Thyroid gland (tissue), 4 donors: ENCODE data around the gene EIF2B1.

ENCODE experiments used
- POLR2A ChIP-seq, 2 donors: fragments of 450-650 bp; IDR thresholded peaks; one replicate each; pipeline ENCODE4 v1.6.1; 2017; ENCODE audit warnings: antibody characterized with exemption in 2 of 2, mild to moderate bottlenecking in 2 of 2, moderate library complexity in 1 of 2
- TF ChIP-seq, protein P1 (sequence below), 6 experiments: fragments of 200-600 bp in 3 of 6; fragments of 450-650 bp in 3 of 6; sonication (generic) in 3 of 6; IDR thresholded peaks; one replicate each; pipeline ENCODE4 v1.5.1; 2016 to 2019; ENCODE audit warnings: antibody characterized with exemption in 6 of 6, mild to moderate bottlenecking in 2 of 6, inconsistent platforms in 1 of 6, moderate library complexity in 1 of 6

DNA sequence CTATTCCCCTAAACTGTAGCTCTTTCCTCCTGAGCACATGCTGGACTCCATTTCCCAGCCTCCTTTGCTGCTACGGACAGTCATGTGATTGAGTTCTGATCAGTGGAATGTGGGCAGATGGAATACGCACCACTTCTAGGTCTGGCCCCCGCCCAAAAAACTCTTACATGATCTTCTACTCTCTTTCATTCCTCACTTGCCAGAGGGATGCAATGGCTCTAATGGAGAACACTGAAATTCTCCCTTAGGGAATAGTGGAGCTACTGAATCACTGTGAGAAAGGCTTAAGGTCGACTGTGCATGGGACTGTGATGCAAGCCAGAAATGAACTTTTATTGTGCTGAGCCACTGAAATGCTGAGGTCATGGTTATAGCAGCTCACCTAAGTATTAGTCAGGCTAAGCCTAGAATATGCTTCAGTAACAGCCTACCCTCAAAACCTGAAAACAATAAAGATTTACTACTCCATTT, 62.1 kb downstream of the EIF2B1 start:
- TF ChIP-seq POLR2A (IDR thresholded peaks at IDR 0.05) = no peak
- TF ChIP-seq, protein P1, sequence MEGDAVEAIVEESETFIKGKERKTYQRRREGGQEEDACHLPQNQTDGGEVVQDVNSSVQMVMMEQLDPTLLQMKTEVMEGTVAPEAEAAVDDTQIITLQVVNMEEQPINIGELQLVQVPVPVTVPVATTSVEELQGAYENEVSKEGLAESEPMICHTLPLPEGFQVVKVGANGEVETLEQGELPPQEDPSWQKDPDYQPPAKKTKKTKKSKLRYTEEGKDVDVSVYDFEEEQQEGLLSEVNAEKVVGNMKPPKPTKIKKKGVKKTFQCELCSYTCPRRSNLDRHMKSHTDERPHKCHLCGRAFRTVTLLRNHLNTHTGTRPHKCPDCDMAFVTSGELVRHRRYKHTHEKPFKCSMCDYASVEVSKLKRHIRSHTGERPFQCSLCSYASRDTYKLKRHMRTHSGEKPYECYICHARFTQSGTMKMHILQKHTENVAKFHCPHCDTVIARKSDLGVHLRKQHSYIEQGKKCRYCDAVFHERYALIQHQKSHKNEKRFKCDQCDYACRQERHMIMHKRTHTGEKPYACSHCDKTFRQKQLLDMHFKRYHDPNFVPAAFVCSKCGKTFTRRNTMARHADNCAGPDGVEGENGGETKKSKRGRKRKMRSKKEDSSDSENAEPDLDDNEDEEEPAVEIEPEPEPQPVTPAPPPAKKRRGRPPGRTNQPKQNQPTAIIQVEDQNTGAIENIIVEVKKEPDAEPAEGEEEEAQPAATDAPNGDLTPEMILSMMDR (IDR thresholded peaks at IDR 0.05) = no peak
